H1 (cell line): Measurements from ENCODE around the gene ASXL2. TPM values are rescaled to one million over a fixed set of nuclear protein-coding genes. Genes with fewer than 3 reads are reported as not detected.

Source experiments
- CEBPB ChIP-seq: IDR thresholded peaks from 2 replicates; pipeline ENCODE4 v1.6.1; 2012; ENCODE audit warnings: low read depth, low read length
- CHD2 ChIP-seq: IDR thresholded peaks from 2 replicates; pipeline ENCODE4 v1.6.1; 2012; ENCODE audit warnings: low read length, improper control_type of control experiment
- GABPA ChIP-seq: IDR thresholded peaks from 2 replicates; pipeline ENCODE4 v1.6.1; 2011; ENCODE audit warnings: mild to moderate bottlenecking, low read length, moderate library complexity, borderline replicate concordance; ENCODE audit not compliant: insufficient read depth
- HDAC6 ChIP-seq: IDR thresholded peaks from one replicate; pipeline ENCODE4 v1.7.1; 2012; ENCODE audit warnings: low read depth, mild to moderate bottlenecking, inconsistent platforms, low read length, moderate library complexity
- RAD21 ChIP-seq, 2 experiments: IDR thresholded peaks in 1 of 2; conservative IDR thresholded peaks in 1 of 2; 2 replicates each; pipeline ENCODE4 v1.6.1; 2011; ENCODE audit warnings: low read depth in 2 of 2, low read length in 2 of 2, improper control_type of control experiment in 1 of 2, inconsistent platforms in 1 of 2, mild to moderate bottlenecking in 1 of 2, moderate library complexity in 1 of 2
- RBBP5 ChIP-seq: IDR thresholded peaks from 2 replicates; pipeline ENCODE4 v1.7.1; 2012; ENCODE audit warnings: low read depth, mild to moderate bottlenecking, inconsistent platforms, low read length, moderate library complexity, borderline replicate concordance
- RXRA ChIP-seq: IDR thresholded peaks from 2 replicates; pipeline ENCODE4 v1.6.1; 2011; ENCODE audit warnings: low read depth, mild to moderate bottlenecking, low read length, moderate library complexity; ENCODE audit not compliant: insufficient read depth
- SP4 ChIP-seq: IDR thresholded peaks from 2 replicates; pipeline ENCODE4 v1.6.1; 2012; ENCODE audit warnings: low read length, inconsistent platforms
- TAF1 ChIP-seq: IDR thresholded peaks from 2 replicates; pipeline ENCODE4 v1.6.1; 2011; ENCODE audit warnings: mild to moderate bottlenecking, low read depth, low read length
- polyA plus RNA-seq, 7 experiments: library from polyadenylated mRNA; depleted of rRNA in 3 of 7; stranded (reverse) in 5 of 7; unstranded in 2 of 7; fragments of >200 nt in 5 of 7; fragments of 200-250 nt in 2 of 7; gene quantifications; 1 replicate in 5 of 7; 2 replicates in 1 of 7; 4 replicates in 1 of 7; pipeline versions ENCODE4 v1.2.1 to v1.2.3, GENCODE V29; 2011 to 2013; ENCODE audit warnings: missing spikeins in 2 of 7, mixed read lengths in 2 of 7
- total RNA-seq: library from RNA; stranded (reverse); fragmentation: NEBNext Ultra II Directional; extraction: Animal tissue kit (Norgen Biotek cat#: 25700); gene quantifications from 2 replicates; pipeline ENCODE4 v1.2.1, GENCODE V29; 2021
- TF ChIP-seq, protein P1 (sequence below): fragments of 300-600 bp; sonication (generic); IDR thresholded peaks from 2 replicates; pipeline ENCODE4 v1.7.1; 2012; ENCODE audit warnings: low read length, moderate library complexity, mild to moderate bottlenecking, inconsistent platforms; ENCODE audit not compliant: insufficient replicate concordance

The ASXL2 gene
- total and polyA plus RNA-seq, 2 of the 8 experiments (the other 6 are each of a cell fraction or from before 2014, with no cell fraction given): 7.2 to 41.3 TPM

- no peak for TF ChIP-seq RXRA
- TF ChIP-seq RAD21 (IDR thresholded peaks at IDR 0.05 in 1 of 2, conservative IDR thresholded peaks at IDR 0.05 in 1 of 2; ENCODE audit: low read depth in 2 of 2, low read length in 2 of 2): no peak; a peak in 1 of 4 replicates
- no peak for TF ChIP-seq CHD2
- TF ChIP-seq RBBP5: no peak
- TF ChIP-seq SP4: 0 out of 2 replicates have a peak, but pooled peaks have one; percentile 43
- TF ChIP-seq CEBPB: no peak
- TF ChIP-seq, protein P1, sequence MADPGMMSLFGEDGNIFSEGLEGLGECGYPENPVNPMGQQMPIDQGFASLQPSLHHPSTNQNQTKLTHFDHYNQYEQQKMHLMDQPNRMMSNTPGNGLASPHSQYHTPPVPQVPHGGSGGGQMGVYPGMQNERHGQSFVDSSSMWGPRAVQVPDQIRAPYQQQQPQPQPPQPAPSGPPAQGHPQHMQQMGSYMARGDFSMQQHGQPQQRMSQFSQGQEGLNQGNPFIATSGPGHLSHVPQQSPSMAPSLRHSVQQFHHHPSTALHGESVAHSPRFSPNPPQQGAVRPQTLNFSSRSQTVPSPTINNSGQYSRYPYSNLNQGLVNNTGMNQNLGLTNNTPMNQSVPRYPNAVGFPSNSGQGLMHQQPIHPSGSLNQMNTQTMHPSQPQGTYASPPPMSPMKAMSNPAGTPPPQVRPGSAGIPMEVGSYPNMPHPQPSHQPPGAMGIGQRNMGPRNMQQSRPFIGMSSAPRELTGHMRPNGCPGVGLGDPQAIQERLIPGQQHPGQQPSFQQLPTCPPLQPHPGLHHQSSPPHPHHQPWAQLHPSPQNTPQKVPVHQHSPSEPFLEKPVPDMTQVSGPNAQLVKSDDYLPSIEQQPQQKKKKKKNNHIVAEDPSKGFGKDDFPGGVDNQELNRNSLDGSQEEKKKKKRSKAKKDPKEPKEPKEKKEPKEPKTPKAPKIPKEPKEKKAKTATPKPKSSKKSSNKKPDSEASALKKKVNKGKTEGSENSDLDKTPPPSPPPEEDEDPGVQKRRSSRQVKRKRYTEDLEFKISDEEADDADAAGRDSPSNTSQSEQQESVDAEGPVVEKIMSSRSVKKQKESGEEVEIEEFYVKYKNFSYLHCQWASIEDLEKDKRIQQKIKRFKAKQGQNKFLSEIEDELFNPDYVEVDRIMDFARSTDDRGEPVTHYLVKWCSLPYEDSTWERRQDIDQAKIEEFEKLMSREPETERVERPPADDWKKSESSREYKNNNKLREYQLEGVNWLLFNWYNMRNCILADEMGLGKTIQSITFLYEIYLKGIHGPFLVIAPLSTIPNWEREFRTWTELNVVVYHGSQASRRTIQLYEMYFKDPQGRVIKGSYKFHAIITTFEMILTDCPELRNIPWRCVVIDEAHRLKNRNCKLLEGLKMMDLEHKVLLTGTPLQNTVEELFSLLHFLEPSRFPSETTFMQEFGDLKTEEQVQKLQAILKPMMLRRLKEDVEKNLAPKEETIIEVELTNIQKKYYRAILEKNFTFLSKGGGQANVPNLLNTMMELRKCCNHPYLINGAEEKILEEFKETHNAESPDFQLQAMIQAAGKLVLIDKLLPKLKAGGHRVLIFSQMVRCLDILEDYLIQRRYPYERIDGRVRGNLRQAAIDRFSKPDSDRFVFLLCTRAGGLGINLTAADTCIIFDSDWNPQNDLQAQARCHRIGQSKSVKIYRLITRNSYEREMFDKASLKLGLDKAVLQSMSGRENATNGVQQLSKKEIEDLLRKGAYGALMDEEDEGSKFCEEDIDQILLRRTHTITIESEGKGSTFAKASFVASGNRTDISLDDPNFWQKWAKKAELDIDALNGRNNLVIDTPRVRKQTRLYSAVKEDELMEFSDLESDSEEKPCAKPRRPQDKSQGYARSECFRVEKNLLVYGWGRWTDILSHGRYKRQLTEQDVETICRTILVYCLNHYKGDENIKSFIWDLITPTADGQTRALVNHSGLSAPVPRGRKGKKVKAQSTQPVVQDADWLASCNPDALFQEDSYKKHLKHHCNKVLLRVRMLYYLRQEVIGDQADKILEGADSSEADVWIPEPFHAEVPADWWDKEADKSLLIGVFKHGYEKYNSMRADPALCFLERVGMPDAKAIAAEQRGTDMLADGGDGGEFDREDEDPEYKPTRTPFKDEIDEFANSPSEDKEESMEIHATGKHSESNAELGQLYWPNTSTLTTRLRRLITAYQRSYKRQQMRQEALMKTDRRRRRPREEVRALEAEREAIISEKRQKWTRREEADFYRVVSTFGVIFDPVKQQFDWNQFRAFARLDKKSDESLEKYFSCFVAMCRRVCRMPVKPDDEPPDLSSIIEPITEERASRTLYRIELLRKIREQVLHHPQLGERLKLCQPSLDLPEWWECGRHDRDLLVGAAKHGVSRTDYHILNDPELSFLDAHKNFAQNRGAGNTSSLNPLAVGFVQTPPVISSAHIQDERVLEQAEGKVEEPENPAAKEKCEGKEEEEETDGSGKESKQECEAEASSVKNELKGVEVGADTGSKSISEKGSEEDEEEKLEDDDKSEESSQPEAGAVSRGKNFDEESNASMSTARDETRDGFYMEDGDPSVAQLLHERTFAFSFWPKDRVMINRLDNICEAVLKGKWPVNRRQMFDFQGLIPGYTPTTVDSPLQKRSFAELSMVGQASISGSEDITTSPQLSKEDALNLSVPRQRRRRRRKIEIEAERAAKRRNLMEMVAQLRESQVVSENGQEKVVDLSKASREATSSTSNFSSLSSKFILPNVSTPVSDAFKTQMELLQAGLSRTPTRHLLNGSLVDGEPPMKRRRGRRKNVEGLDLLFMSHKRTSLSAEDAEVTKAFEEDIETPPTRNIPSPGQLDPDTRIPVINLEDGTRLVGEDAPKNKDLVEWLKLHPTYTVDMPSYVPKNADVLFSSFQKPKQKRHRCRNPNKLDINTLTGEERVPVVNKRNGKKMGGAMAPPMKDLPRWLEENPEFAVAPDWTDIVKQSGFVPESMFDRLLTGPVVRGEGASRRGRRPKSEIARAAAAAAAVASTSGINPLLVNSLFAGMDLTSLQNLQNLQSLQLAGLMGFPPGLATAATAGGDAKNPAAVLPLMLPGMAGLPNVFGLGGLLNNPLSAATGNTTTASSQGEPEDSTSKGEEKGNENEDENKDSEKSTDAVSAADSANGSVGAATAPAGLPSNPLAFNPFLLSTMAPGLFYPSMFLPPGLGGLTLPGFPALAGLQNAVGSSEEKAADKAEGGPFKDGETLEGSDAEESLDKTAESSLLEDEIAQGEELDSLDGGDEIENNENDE: no peak
- peak; percentile 97 for TF ChIP-seq TAF1
- TF ChIP-seq GABPA: no peak
- TF ChIP-seq HDAC6: no peak
Measured at GRCh38 chr2:25878361-25879132, at the start of gene ASXL2 (continued).
